Measurements from ENCODE around the gene MSI2. TPM values are rescaled to one million over a fixed set of nuclear protein-coding genes. Genes with fewer than 3 reads are reported as not detected.

The MSI2 gene
- total and polyA plus RNA-seq, 7 experiments from 2014 or later: 3.3 to 169 (median 125) TPM

GRCh38 chr17:57523926-57524632, 267.8 kb downstream of the MSI2 start:
- DNase-seq: no peak
- Mint-ChIP-seq H3K27ac (peak overlapping the region in 3 of 9 donors; percentile 22 to 79 (median 61)), H3K9me3 (no peaks in the 10 kb centered on the region), H3K36me3 (peaks cover 0 to 12% (median 0%) of the 10 kb centered on the region in 5 donors), H3K4me3 (peak overlapping the region in 1 of 10 donors; percentile 25), H3K27me3 (no peaks in the 10 kb centered on the region), H3K4me1 (peaks cover 19 to 29% (median 22%) of the 10 kb centered on the region in 7 donors)
- no peak overlapping the region for H3K4me3 ChIP-seq (ENCODE audit: low read length)
- H3K36me3 ChIP-seq (ENCODE audit: control insufficient read depth in 2 of 3, insufficient read depth in 3 of 3, low read length in 3 of 3): no peaks in the 10 kb centered on the region
- no peaks in the 10 kb centered on the region for H3K9me3 ChIP-seq (ENCODE audit: control insufficient read depth in 2 of 3, low read length in 3 of 3)
- ChIA-PET CTCF (no interaction called here), POLR2A (no interaction called here)
- H3K27me3 ChIP-seq (ENCODE audit: control insufficient read depth in 2 of 2, insufficient read depth in 2 of 2, low read length in 2 of 2): no peaks in the 10 kb centered on the region
- no peaks in the 10 kb centered on the region for H3K4me1 ChIP-seq (ENCODE audit: control insufficient read depth in 2 of 2, insufficient read depth in 2 of 2, low read length in 2 of 2)
- no peak for ATAC-seq
- intact Hi-C loops (cut with micrococcal nuclease): no loop called here
- H3K27ac ChIP-seq (ENCODE audit: low read depth, low read length): no peak overlapping the region

DNA sequence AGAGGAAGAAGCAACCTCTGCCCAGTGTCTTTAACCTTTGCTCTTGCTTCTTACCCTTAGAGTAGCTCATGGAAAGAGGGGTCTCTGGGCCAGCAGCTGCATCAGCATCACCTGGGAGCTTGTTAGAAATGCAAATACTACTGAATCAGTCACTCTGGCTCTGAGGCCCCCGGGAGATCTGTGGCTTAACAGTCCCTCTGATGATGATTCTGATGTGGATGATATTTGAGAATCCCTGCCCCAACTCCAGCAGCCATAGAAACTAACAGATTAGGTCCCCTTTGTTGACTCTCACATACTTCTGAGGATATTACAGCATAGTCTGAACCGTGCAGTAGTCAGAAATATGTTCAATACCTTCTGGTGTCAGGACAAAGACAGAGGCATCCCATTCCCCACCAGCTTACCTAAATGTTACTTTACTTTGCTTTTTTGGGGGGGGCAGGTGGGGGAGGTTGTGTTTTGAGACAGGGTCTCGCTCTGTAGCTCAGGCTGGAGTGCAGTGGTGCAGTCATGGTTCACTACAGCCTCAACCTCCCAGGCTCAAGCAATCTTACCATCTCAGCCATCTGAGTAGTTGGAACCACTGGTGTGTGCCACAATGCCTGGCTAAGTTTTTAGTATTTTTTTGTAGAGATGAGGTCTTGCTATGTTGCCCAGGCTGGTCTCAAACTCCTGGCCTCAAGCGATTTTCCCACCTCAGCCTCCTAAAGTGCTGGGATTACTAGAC, 268.7 kb downstream of the MSI2 start:
- CTCF ChIA-PET: no interaction called here
- H3K4me3 Mint-ChIP-seq: no peak overlapping the region
- H3K36me3 Mint-ChIP-seq: peaks cover 0 to 12% (median 3%) of the 10 kb centered on the region in 5 donors
- H3K9me3 Mint-ChIP-seq: no peaks in the 10 kb centered on the region
- H3K4me1 Mint-ChIP-seq: peaks cover 25 to 37% (median 28%) of the 10 kb centered on the region in 7 donors
- Histone ChIP-seq H3K27ac (ENCODE audit: low read depth, low read length) (no peak overlapping the region), H3K4me3 (ENCODE audit: low read length) (no peak overlapping the region), H3K4me1 (ENCODE audit: control insufficient read depth in 2 of 2, insufficient read depth in 2 of 2, low read length in 2 of 2) (peaks cover 6% of the 10 kb centered on the region in 2 donors), H3K9me3 (ENCODE audit: control insufficient read depth in 2 of 3, low read length in 3 of 3) (no peaks in the 10 kb centered on the region), H3K27me3 (ENCODE audit: control insufficient read depth in 2 of 2, insufficient read depth in 2 of 2, low read length in 2 of 2) (no peaks in the 10 kb centered on the region), H3K36me3 (ENCODE audit: control insufficient read depth in 2 of 3, insufficient read depth in 3 of 3, low read length in 3 of 3) (no peaks in the 10 kb centered on the region)
- intact Hi-C loops (cut with micrococcal nuclease): no loop called here
- DNase-seq (no peak), ATAC-seq (no peak)
- POLR2A ChIA-PET: no interaction called here
- peak overlapping the region in 5 of 9 donors; percentile 0 to 65 (median 35) for H3K27ac Mint-ChIP-seq
- no peaks in the 10 kb centered on the region for H3K27me3 Mint-ChIP-seq

DNA sequence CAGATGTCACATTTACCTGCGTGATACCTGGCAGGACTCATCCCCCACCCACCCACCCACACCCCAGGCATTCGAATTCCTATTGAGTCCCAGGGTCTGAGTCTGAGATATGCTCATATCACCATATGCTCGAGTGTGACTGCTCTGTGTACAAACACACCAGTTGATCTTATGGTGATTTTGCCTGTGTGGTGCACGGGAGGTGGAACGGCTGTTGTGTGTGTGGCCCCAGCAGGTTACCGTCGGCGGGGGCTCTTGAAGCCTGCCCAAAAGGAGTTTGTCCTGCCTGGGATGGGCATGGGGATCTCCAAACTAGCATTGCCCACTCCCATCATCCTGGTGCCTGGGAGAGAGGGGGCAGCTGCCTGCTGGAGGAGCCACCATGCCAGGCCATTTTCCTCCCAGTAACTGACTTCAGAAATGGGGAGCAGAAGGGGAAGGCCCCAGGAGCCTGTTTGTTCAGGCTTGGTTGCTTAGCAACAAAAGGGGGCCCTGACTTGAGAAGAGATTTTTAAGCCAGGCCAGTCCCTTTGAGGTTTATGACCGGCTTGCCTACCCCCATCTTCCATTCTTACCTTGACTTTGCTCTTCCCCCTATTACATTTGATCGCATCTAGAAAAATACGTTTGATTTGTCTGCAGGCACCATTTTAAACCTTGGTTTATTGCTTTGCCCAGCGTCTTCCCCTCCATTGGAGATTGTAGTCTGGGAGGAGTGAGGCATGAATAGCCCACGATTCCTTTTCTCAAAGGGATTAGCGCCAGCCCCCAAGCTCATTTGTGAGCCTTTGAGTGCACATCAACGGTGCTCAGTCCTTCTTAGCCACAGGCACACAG, 271.1 kb downstream of the MSI2 start:
- Histone ChIP-seq H3K27ac (ENCODE audit: low read depth, low read length) (no peak overlapping the region), H3K4me1 (ENCODE audit: control insufficient read depth in 2 of 2, insufficient read depth in 2 of 2, low read length in 2 of 2) (peaks cover 6 to 9% of the 10 kb centered on the region in 2 donors), H3K36me3 (ENCODE audit: control insufficient read depth in 2 of 3, insufficient read depth in 3 of 3, low read length in 3 of 3) (no peaks in the 10 kb centered on the region), H3K27me3 (ENCODE audit: control insufficient read depth in 2 of 2, insufficient read depth in 2 of 2, low read length in 2 of 2) (no peaks in the 10 kb centered on the region), H3K4me3 (ENCODE audit: low read length) (no peak overlapping the region), H3K9me3 (ENCODE audit: control insufficient read depth in 2 of 3, low read length in 3 of 3) (no peaks in the 10 kb centered on the region)
- H3K27ac Mint-ChIP-seq: no peak overlapping the region
- intact Hi-C loops (cut with micrococcal nuclease): no loop called here
- ATAC-seq (no peak), DNase-seq (no peak)
- CTCF ChIA-PET: no interaction called here
- H3K27me3 Mint-ChIP-seq: no peaks in the 10 kb centered on the region
- POLR2A ChIA-PET: no interaction called here
- H3K4me1 Mint-ChIP-seq: peaks cover 29 to 56% (median 48%) of the 10 kb centered on the region in 7 donors
- H3K36me3 Mint-ChIP-seq: peaks cover 0 to 15% (median 7%) of the 10 kb centered on the region in 5 donors
- no peak overlapping the region for H3K4me3 Mint-ChIP-seq
- no peaks in the 10 kb centered on the region for H3K9me3 Mint-ChIP-seq

GRCh38 chr17:57528058-57528451, 271.7 kb downstream of the MSI2 start:
- no peaks in the 10 kb centered on the region for H3K27me3 ChIP-seq (ENCODE audit: control insufficient read depth in 2 of 2, insufficient read depth in 2 of 2, low read length in 2 of 2)
- no peaks in the 10 kb centered on the region for H3K9me3 Mint-ChIP-seq
- intact Hi-C loops (cut with micrococcal nuclease): no loop called here
- no peak for DNase-seq
- peaks cover 6 to 9% of the 10 kb centered on the region in 2 donors for H3K4me1 ChIP-seq (ENCODE audit: control insufficient read depth in 2 of 2, insufficient read depth in 2 of 2, low read length in 2 of 2)
- no peaks in the 10 kb centered on the region for H3K36me3 ChIP-seq (ENCODE audit: control insufficient read depth in 2 of 3, insufficient read depth in 3 of 3, low read length in 3 of 3)
- H3K4me1 Mint-ChIP-seq: peaks cover 27 to 56% (median 48%) of the 10 kb centered on the region in 7 donors
- H3K27me3 Mint-ChIP-seq: no peaks in the 10 kb centered on the region
- ChIA-PET POLR2A (no interaction called here), CTCF (no interaction called here)
- no peak overlapping the region for H3K27ac ChIP-seq (ENCODE audit: low read depth, low read length)
- H3K4me3 ChIP-seq (ENCODE audit: low read length): no peak overlapping the region
- no peak for ATAC-seq
- H3K36me3 Mint-ChIP-seq: peaks cover 0 to 15% (median 8%) of the 10 kb centered on the region in 5 donors
- H3K27ac Mint-ChIP-seq: no peak overlapping the region
- no peak overlapping the region for H3K4me3 Mint-ChIP-seq
- no peaks in the 10 kb centered on the region for H3K9me3 ChIP-seq (ENCODE audit: control insufficient read depth in 2 of 3, low read length in 3 of 3)

GRCh38 chr17:57530026-57530425, 273.7 kb downstream of the MSI2 start:
- ChIA-PET POLR2A (no interaction called here), CTCF (no interaction called here)
- Histone ChIP-seq H3K27me3 (ENCODE audit: control insufficient read depth in 2 of 2, insufficient read depth in 2 of 2, low read length in 2 of 2) (no peaks in the 10 kb centered on the region), H3K9me3 (ENCODE audit: control insufficient read depth in 2 of 3, low read length in 3 of 3) (no peaks in the 10 kb centered on the region), H3K27ac (ENCODE audit: low read depth, low read length) (no peak overlapping the region), H3K4me3 (ENCODE audit: low read length) (no peak overlapping the region), H3K36me3 (ENCODE audit: control insufficient read depth in 2 of 3, insufficient read depth in 3 of 3, low read length in 3 of 3) (no peaks in the 10 kb centered on the region), H3K4me1 (ENCODE audit: control insufficient read depth in 2 of 2, insufficient read depth in 2 of 2, low read length in 2 of 2) (peaks cover 6 to 9% of the 10 kb centered on the region in 2 donors)
- Mint-ChIP-seq H3K9me3 (no peaks in the 10 kb centered on the region), H3K36me3 (peaks cover 0 to 12% (median 7%) of the 10 kb centered on the region in 5 donors), H3K4me1 (peaks cover 18 to 46% (median 37%) of the 10 kb centered on the region in 7 donors), H3K27me3 (no peaks in the 10 kb centered on the region), H3K4me3 (no peak overlapping the region), H3K27ac (peak overlapping the region in 5 of 9 donors; percentile 4 to 86 (median 72))
- no peak for DNase-seq
- ATAC-seq: no peak
- intact Hi-C loops (cut with micrococcal nuclease): loop anchor here (2.0 to 10.0 kb wide), 2 partner anchors 285 to 287 kb away; no protein-coding TSS in a partner anchor

DNA sequence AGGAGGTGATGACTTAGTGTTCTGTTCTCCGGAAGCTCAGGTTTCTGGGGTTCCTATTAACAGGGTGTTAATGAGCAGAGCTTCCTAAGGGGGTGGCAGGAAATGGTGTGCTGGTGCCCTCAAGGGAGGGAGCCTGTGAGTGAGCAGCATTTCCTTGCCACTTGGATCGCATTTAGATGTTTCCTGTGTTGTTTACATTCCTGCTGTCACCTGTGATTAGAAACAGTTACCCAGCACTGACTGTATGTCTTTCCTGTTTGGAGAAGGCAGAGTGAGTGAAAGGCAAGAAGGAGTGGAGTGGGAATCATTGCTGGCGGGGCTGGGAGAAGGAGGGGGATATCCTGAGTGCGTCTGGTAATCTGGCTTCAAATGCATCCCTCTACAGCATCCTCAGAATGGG, 274.2 kb downstream of the MSI2 start:
- Mint-ChIP-seq H3K4me3 (no peak overlapping the region), H3K27me3 (no peaks in the 10 kb centered on the region), H3K36me3 (peaks cover 0 to 12% (median 7%) of the 10 kb centered on the region in 5 donors), H3K4me1 (peaks cover 13 to 47% (median 36%) of the 10 kb centered on the region in 7 donors), H3K9me3 (no peaks in the 10 kb centered on the region), H3K27ac (peak overlapping the region in 7 of 9 donors; percentile 4 to 86 (median 72))
- ChIA-PET CTCF (no interaction called here), POLR2A (no interaction called here)
- Histone ChIP-seq H3K4me1 (ENCODE audit: control insufficient read depth in 2 of 2, insufficient read depth in 2 of 2, low read length in 2 of 2) (peaks cover 6 to 9% of the 10 kb centered on the region in 2 donors), H3K27ac (ENCODE audit: low read depth, low read length) (no peak overlapping the region), H3K36me3 (ENCODE audit: control insufficient read depth in 2 of 3, insufficient read depth in 3 of 3, low read length in 3 of 3) (no peaks in the 10 kb centered on the region), H3K9me3 (ENCODE audit: control insufficient read depth in 2 of 3, low read length in 3 of 3) (no peaks in the 10 kb centered on the region), H3K27me3 (ENCODE audit: control insufficient read depth in 2 of 2, insufficient read depth in 2 of 2, low read length in 2 of 2) (no peaks in the 10 kb centered on the region), H3K4me3 (ENCODE audit: low read length) (no peak overlapping the region)
- intact Hi-C loops (cut with micrococcal nuclease): loop anchor here (2.0 to 10.0 kb wide), 2 partner anchors 286 to 288 kb away; no protein-coding TSS in a partner anchor
- ATAC-seq (no peak), DNase-seq (no peak)

Data from naive thymus-derived CD4-positive, alpha-beta T cell (primary cell).